ENCODE data around the gene DICER1.

GRCh38 chr14:95134304-95134933 is 22.9 kb downstream of the DICER1 start:
- TF ChIP-seq CTCF (IDR thresholded peaks at IDR 0.05): no peak
- TF ChIP-seq ZFX (IDR thresholded peaks at IDR 0.05; ENCODE audit: borderline replicate concordance): no peak
